NCI-H146 (cell line): ENCODE measurements around the gene DENND5A.
"Not testable (repeated sequence)": the region's sequence is repeated elsewhere in the genome, so short reads cannot be mapped to it uniquely, and the experiment has no call there.

Source experiments
- DNase-seq: peaks from one replicate; lab custom pipeline; 2025; lab: John Stamatoyannopoulos, UW

Gene DENND5A

GRCh38 chr11:9137293-9138132, 127.6 kb downstream of the DENND5A start:
- peak; percentile 90 for DNase-seq

GRCh38 chr11:9136741-9137140, 128.4 kb downstream of the DENND5A start:
- DNase-seq, result no peak

GRCh38 chr11:9133956-9134355, 131.2 kb downstream of the DENND5A start:
- no peak for DNase-seq

GRCh38 chr11:9132203-9132878, 132.8 kb downstream of the DENND5A start:
- DNase-seq, result no peak

- no peak for DNase-seq
Observed at GRCh38 chr11:9130297-9130696, 134.9 kb downstream of the DENND5A start.

- no peak for DNase-seq
Observed at GRCh38 chr11:9126636-9127035, 138.5 kb downstream of the DENND5A start.

GRCh38 chr11:9125185-9125886, 139.8 kb downstream of the DENND5A start:
- DNase-seq, result no peak

- no peak for DNase-seq
Observed at GRCh38 chr11:9123595-9124304, 141.4 kb downstream of the DENND5A start.

- no peak for DNase-seq
Observed at GRCh38 chr11:9121469-9121796, 143.7 kb downstream of the DENND5A start.

- peak; percentile 5 for DNase-seq
Observed at GRCh38 chr11:9120664-9121468, 144.3 kb downstream of the DENND5A start.

GRCh38 chr11:9118277-9118676, 146.9 kb downstream of the DENND5A start:
- no peak for DNase-seq

GRCh38 chr11:9112075-9112474, 153.1 kb downstream of the DENND5A start:
- no peak for DNase-seq

GRCh38 chr11:9109858-9110731, 155.1 kb downstream of the DENND5A start:
- DNase-seq, result no peak

GRCh38 chr11:9104580-9104979, 160.6 kb downstream of the DENND5A start:
- no peak for DNase-seq

- no peak for DNase-seq
Observed at GRCh38 chr11:9103542-9104276, 161.4 kb downstream of the DENND5A start.

GRCh38 chr11:9099617-9100016, 165.5 kb downstream of the DENND5A start:
- no peak for DNase-seq

GRCh38 chr11:9098455-9098854, 166.7 kb downstream of the DENND5A start:
- DNase-seq, result not testable (repeated sequence)

- not testable (repeated sequence) for DNase-seq
Observed at GRCh38 chr11:9097186-9097943, 167.8 kb downstream of the DENND5A start.

- DNase-seq, result no peak
Observed at GRCh38 chr11:9096427-9096826, 168.7 kb downstream of the DENND5A start.
